RWPE2 (cell line): Measurements from ENCODE around the gene PER2.
"Not testable (repeated sequence)": the region's sequence is repeated elsewhere in the genome, so short reads cannot be mapped to it uniquely, and the experiment has no call there.

Experiments
- ATAC-seq: fragments of 200-7000 bp; cut with Tn5 transposase; 3 replicates; pipeline ENCODE4 v1.9.1; 2021; ENCODE audit warnings: low read depth
- DNase-seq: peaks from one replicate; pipeline ENCODE4 v3.0.0-alpha.2; 2020; ENCODE audit warnings: low spot score
- H3K27ac ChIP-seq: fragments of 450-650 bp; 2 replicates; pipeline ENCODE4 v1.5.1; 2017; ENCODE audit warnings: mild to moderate bottlenecking; ENCODE audit not compliant: poor library complexity, severe bottlenecking
- H3K27me3 ChIP-seq: fragments of 250-450 bp; sonication (Bioruptor Pico); 2 replicates; pipeline ENCODE4 v1.5.1; 2021; ENCODE audit warnings: mild to moderate bottlenecking, moderate library complexity; ENCODE audit not compliant: insufficient read depth, poor library complexity, severe bottlenecking
- H3K36me3 ChIP-seq: fragments of 250-450 bp; sonication (Bioruptor Pico); 2 replicates; pipeline ENCODE4 v1.5.1; 2020; ENCODE audit warnings: low read depth, mild to moderate bottlenecking, moderate library complexity
- H3K4me1 ChIP-seq: fragments of 250-450 bp; sonication (Bioruptor Pico); 2 replicates; pipeline ENCODE4 v1.5.1; 2021; ENCODE audit warnings: mild to moderate bottlenecking, moderate library complexity; ENCODE audit not compliant: insufficient read depth, poor library complexity, severe bottlenecking
- H3K4me3 ChIP-seq: fragments of 250-450 bp; sonication (Bioruptor Pico); 2 replicates; pipeline ENCODE4 v1.5.1; 2021; ENCODE audit warnings: mild to moderate bottlenecking, moderate library complexity; ENCODE audit not compliant: severe bottlenecking
- H3K9me3 ChIP-seq: fragments of 250-450 bp; sonication (Bioruptor Pico); 2 replicates; pipeline ENCODE4 v1.5.1; 2021; ENCODE audit warnings: mild to moderate bottlenecking, moderate library complexity; ENCODE audit not compliant: severe bottlenecking
- TF ChIP-seq, protein P1 (sequence below): fragments of 450-650 bp; IDR thresholded peaks from one replicate; pipeline ENCODE4 v1.5.1; 2017; ENCODE audit warnings: mild to moderate bottlenecking, moderate library complexity; ENCODE audit not compliant: poor library complexity, severe bottlenecking

Gene PER2

DNA sequence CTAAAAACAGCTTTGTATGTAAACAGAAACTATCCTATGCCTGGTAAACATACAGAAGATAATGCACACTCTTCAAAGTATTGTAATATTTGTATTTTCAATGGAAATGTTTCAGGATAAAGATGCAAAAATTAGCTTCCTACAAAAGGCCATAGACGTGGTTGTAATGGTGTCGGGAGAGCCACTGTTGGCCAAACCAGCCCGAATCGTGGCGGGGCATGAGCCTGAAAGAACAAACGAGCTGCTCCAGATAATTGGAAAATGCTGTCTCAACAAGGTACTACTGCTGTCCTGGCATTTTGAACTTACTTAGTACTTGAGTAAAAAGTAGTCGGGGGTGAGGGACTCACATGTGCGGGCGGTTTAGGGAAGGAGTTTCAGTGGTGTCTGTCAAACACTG, 37.3 kb upstream of the PER2 start:
- Histone ChIP-seq H3K4me1 (no peaks in the 10 kb centered on the region), H3K36me3 (peaks cover 42% of the 10 kb centered on the region), H3K9me3 (no peaks in the 10 kb centered on the region), H3K27me3 (no peaks in the 10 kb centered on the region), H3K4me3 (no peak overlapping the region), H3K27ac (no peak overlapping the region)
- ATAC-seq (no peak), DNase-seq (no peak)
- TF ChIP-seq, protein P1, sequence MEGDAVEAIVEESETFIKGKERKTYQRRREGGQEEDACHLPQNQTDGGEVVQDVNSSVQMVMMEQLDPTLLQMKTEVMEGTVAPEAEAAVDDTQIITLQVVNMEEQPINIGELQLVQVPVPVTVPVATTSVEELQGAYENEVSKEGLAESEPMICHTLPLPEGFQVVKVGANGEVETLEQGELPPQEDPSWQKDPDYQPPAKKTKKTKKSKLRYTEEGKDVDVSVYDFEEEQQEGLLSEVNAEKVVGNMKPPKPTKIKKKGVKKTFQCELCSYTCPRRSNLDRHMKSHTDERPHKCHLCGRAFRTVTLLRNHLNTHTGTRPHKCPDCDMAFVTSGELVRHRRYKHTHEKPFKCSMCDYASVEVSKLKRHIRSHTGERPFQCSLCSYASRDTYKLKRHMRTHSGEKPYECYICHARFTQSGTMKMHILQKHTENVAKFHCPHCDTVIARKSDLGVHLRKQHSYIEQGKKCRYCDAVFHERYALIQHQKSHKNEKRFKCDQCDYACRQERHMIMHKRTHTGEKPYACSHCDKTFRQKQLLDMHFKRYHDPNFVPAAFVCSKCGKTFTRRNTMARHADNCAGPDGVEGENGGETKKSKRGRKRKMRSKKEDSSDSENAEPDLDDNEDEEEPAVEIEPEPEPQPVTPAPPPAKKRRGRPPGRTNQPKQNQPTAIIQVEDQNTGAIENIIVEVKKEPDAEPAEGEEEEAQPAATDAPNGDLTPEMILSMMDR = no peak

DNA sequence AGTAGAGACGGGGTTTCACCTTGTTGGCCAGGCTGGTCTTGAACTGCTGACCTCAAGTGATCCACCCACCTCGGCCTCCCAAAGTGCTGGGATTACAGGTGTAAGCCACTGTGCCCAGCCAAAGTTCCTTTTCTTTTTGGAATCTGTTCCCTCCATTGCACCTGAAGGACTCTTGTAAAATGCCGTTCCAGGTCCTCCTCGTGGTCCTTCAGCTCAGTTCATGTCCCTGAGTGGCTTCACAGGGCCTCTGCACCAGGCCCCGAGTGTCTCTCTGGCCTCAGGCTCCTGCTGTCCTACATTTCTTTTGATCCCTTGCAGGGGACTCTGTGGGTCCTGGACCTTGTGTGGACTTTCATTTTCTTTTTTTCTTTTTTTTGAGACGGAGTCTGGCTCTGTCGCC, 35.8 kb upstream of the PER2 start:
- not testable (repeated sequence) for DNase-seq, H3K27me3 ChIP-seq, ATAC-seq, H3K9me3 ChIP-seq, H3K4me1 ChIP-seq, H3K27ac ChIP-seq, H3K4me3 ChIP-seq
- H3K36me3 ChIP-seq = peaks cover 32% of the 10 kb centered on the region

DNA sequence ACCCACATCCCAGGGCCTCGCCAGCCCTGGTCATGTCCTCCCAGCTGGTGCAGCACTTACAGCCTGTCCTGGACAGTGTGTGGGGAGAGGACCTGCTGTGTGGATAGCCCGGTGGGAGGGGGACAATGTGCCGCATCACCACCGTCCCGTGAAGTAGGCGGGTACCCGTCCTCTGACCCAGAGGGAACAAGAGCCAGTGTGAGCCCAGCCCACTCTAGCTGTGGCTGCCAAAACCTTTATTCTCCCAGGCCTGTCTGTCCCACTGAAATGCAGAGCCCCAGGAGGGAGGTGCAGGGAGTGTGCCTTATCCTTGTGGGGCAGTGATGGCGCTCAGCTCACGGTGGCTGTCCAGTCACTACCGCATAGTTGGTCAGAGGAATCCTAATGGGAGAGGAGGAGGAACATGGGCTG, 33.6 kb upstream of the PER2 start:
- DNase-seq = peak; percentile 34
- H3K27me3 ChIP-seq = no peaks in the 10 kb centered on the region
- H3K4me1 ChIP-seq = no peaks in the 10 kb centered on the region
- no peak overlapping the region for H3K27ac ChIP-seq
- no peak for ATAC-seq
- no peaks in the 10 kb centered on the region for H3K9me3 ChIP-seq
- peaks cover 16% of the 10 kb centered on the region for H3K36me3 ChIP-seq
- TF ChIP-seq, protein P1 = no peak
- no peak overlapping the region for H3K4me3 ChIP-seq

DNA sequence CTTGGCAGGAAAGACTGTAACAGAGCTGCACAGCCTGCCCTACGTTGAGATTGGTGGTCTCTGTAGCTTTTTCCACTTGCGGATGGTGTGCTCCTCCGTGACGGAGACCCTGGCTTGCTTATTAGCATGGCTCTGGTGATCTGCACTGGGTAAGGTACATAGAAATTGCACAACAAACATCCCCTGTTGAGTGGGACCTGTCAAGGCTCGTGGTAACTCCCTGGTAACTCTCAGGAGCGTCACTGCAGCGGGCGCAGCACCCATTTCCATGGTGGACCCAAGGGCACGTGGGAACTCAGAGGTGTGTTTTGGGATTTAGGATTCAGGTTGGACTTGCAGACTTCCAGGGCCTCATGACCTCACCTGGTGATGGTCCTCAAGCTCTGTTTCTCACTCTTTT, 33.1 kb upstream of the PER2 start:
- no peaks in the 10 kb centered on the region for H3K9me3 ChIP-seq
- no peaks in the 10 kb centered on the region for H3K27me3 ChIP-seq
- DNase-seq (no peak), ATAC-seq (no peak)
- H3K36me3 ChIP-seq = peaks cover 15% of the 10 kb centered on the region
- H3K4me1 ChIP-seq = no peaks in the 10 kb centered on the region
- H3K27ac ChIP-seq = peak overlapping the region; percentile 38
- TF ChIP-seq, protein P1 = no peak
- H3K4me3 ChIP-seq = peak overlapping the region; percentile 82

DNA sequence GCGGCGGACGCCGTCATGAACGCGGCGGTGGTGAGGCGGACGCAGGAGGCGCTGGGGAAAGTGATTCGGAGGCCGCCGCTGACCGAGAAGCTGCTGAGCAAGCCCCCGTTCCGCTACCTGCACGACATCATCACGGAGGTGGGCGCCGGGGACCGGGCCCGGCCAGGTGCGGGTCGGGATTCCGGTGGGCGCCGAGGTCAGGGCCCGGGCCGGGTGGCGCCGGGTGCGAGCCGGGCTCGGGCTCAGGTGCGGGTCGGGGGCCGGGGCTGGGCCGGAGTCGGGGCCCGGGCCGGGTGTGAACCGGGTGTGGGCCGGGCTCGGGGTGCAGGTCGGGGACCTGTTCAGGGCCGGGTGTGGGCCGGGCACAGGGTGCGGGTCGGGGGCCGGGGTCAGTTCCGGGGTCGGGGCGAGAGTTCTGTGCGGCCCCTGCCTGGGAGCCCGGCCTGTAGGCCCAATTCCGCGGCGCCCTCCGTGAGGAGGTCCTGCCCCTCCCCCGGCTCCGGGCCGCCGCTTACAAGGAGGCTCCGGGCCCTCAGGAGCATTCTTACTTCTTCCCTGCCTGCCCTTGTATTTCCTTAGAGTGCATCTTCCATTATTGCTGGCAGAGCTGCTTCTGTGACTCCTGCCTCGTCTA, 32.4 kb upstream of the PER2 start:
- Histone ChIP-seq H3K27ac (peak overlapping the region; percentile 38), H3K36me3 (peaks cover 14% of the 10 kb centered on the region), H3K4me3 (peak overlapping the region; percentile 82), H3K27me3 (no peaks in the 10 kb centered on the region), H3K4me1 (no peaks in the 10 kb centered on the region), H3K9me3 (no peaks in the 10 kb centered on the region)
- DNase-seq = peak; percentile 60
- TF ChIP-seq, protein P1 = no peak
- ATAC-seq = 0 out of 3 replicates have a peak, but pooled peaks have one; percentile 5
